SK-N-SH treated with all-trans-retinoic acid at 6 μM for 48 hours (cell line): Measurements from ENCODE around the gene SEPTIN5.

Experiments used
- ATAC-seq: fragments of 200-7000 bp; cut with Tn5 transposase; 3 replicates; pipeline ENCODE4 v1.9.1; 2020; ENCODE audit warnings: mild to moderate bottlenecking, moderate library complexity
- ARNTL ChIP-seq: fragments of 450-650 bp; formaldehyde crosslinking; IDR thresholded peaks from 2 replicates; pipeline ENCODE4 v1.5.0; 2020; ENCODE audit warnings: low read depth, mild to moderate bottlenecking, moderate library complexity, borderline replicate concordance
- BACH2 ChIP-seq: fragments of 250-450 bp; sonication (Bioruptor Pico); IDR thresholded peaks from 2 replicates; pipeline ENCODE4 v1.9.0; 2021; ENCODE audit warnings: mild to moderate bottlenecking, borderline replicate concordance
- CSDC2 ChIP-seq: fragments of 250-450 bp; sonication (Bioruptor Pico); IDR thresholded peaks from 2 replicates; pipeline ENCODE4 v1.5.0; 2020; ENCODE audit warnings: mild to moderate bottlenecking, moderate library complexity
- ESRRG ChIP-seq: fragments of 250-450 bp; sonication (Bioruptor Pico); IDR thresholded peaks from 2 replicates; pipeline ENCODE4 v1.6.1; 2021; ENCODE audit warnings: mild to moderate bottlenecking
- GLIS3 ChIP-seq: fragments of 250-450 bp; sonication (Bioruptor Pico); IDR thresholded peaks from 2 replicates; pipeline ENCODE4 v1.5.0; 2020; ENCODE audit warnings: mild to moderate bottlenecking, moderate library complexity
- ISL1 ChIP-seq: fragments of 250-450 bp; sonication (Bioruptor Pico); IDR thresholded peaks from 2 replicates; pipeline ENCODE4 v2.1.2; 2022; ENCODE audit warnings: mild to moderate bottlenecking, moderate library complexity
- OSR1 ChIP-seq: fragments of 250-450 bp; sonication (Bioruptor Pico); IDR thresholded peaks from 2 replicates; pipeline ENCODE4 v1.8.0; 2022; ENCODE audit warnings: moderate library complexity, mild to moderate bottlenecking, inconsistent platforms
- PATZ1 ChIP-seq: fragments of 250-450 bp; sonication (Bioruptor Pico); IDR thresholded peaks from 2 replicates; pipeline ENCODE4 v1.8.0; 2020; ENCODE audit warnings: mild to moderate bottlenecking, moderate library complexity, borderline replicate concordance
- PPARA ChIP-seq: fragments of 250-450 bp; sonication (Bioruptor Pico); IDR thresholded peaks from 2 replicates; pipeline ENCODE4 v1.5.0; 2020; ENCODE audit warnings: mild to moderate bottlenecking, borderline replicate concordance
- RARB ChIP-seq: fragments of 250-450 bp; sonication (Bioruptor Pico); IDR thresholded peaks from 2 replicates; pipeline ENCODE4 v1.8.0; 2021; ENCODE audit warnings: mild to moderate bottlenecking, moderate library complexity
- SNAI2 ChIP-seq: fragments of 250-450 bp; sonication (Bioruptor Pico); IDR thresholded peaks from 2 replicates; pipeline ENCODE4 v1.5.0; 2020; ENCODE audit warnings: mild to moderate bottlenecking, moderate library complexity
- TCF4 ChIP-seq: fragments of 250-450 bp; sonication (Bioruptor Pico); IDR thresholded peaks from 2 replicates; pipeline ENCODE4 v1.8.0; 2021; ENCODE audit warnings: mild to moderate bottlenecking, moderate library complexity, borderline replicate concordance
- TOX ChIP-seq: fragments of 250-450 bp; sonication (Bioruptor Pico); IDR thresholded peaks from 2 replicates; pipeline ENCODE4 v1.8.0; 2021; ENCODE audit warnings: mild to moderate bottlenecking, moderate library complexity, borderline replicate concordance
- ZC3H10 ChIP-seq: fragments of 250-450 bp; sonication (Bioruptor Pico); IDR thresholded peaks from 2 replicates; pipeline ENCODE4 v1.5.1; 2021; ENCODE audit warnings: mild to moderate bottlenecking, moderate library complexity
- ZFP3 ChIP-seq: fragments of 250-450 bp; sonication (Bioruptor Pico); IDR thresholded peaks from 2 replicates; pipeline ENCODE4 v1.5.0; 2020; ENCODE audit warnings: mild to moderate bottlenecking, moderate library complexity
- ZFP30 ChIP-seq: fragments of 450-650 bp; formaldehyde crosslinking; IDR thresholded peaks from 2 replicates; pipeline ENCODE4 v1.5.0; 2022; ENCODE audit warnings: mild to moderate bottlenecking, moderate library complexity
- ZNF565 ChIP-seq: fragments of 450-650 bp; formaldehyde crosslinking; conservative IDR thresholded peaks from 2 replicates; pipeline ENCODE4 v1.5.0; 2020; ENCODE audit warnings: low read depth, mild to moderate bottlenecking, moderate library complexity
- ZNF70 ChIP-seq: fragments of 450-650 bp; formaldehyde crosslinking; IDR thresholded peaks from 2 replicates; pipeline ENCODE4 v1.5.0; 2020; ENCODE audit warnings: mild to moderate bottlenecking, moderate library complexity
- ZNF8 ChIP-seq: fragments of 450-650 bp; formaldehyde crosslinking; IDR thresholded peaks from 2 replicates; pipeline ENCODE4 v1.5.0; 2020; ENCODE audit warnings: mild to moderate bottlenecking, moderate library complexity
- TF ChIP-seq, protein P1 (sequence below): fragments of 250-450 bp; sonication (Bioruptor Pico); IDR thresholded peaks from 2 replicates; pipeline ENCODE4 v1.5.1; 2020; ENCODE audit warnings: low read depth, mild to moderate bottlenecking, moderate library complexity
- TF ChIP-seq, protein P2 (sequence below): fragments of 250-450 bp; sonication (Bioruptor Pico); IDR thresholded peaks from 2 replicates; pipeline ENCODE4 v1.5.1; 2021; ENCODE audit warnings: mild to moderate bottlenecking, moderate library complexity
- TF ChIP-seq, protein P3 (sequence below): fragments of 250-450 bp; sonication (Bioruptor Pico); IDR thresholded peaks from 2 replicates; pipeline ENCODE4 v1.8.0; 2021; ENCODE audit warnings: low read depth, mild to moderate bottlenecking, moderate library complexity, borderline replicate concordance

The SEPTIN5 gene

GRCh38 chr22:19705181-19705934, 8.9 kb upstream of the SEPTIN5 start:
- TF ChIP-seq ARNTL (CRISPR knock-in tag) (no peak), ZNF70 (no peak), TOX (no peak), CSDC2 (CRISPR knock-in tag) (no peak), ZNF565 (CRISPR knock-in tag) (no peak), RARB (CRISPR knock-in tag) (no peak), ISL1 (no peak), ESRRG (CRISPR knock-in tag) (no peak)
- TF ChIP-seq, protein P1, sequence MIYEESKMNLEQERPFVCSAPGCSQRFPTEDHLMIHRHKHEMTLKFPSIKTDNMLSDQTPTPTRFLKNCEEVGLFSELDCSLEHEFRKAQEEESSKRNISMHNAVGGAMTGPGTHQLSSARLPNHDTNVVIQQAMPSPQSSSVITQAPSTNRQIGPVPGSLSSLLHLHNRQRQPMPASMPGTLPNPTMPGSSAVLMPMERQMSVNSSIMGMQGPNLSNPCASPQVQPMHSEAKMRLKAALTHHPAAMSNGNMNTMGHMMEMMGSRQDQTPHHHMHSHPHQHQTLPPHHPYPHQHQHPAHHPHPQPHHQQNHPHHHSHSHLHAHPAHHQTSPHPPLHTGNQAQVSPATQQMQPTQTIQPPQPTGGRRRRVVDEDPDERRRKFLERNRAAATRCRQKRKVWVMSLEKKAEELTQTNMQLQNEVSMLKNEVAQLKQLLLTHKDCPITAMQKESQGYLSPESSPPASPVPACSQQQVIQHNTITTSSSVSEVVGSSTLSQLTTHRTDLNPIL (CRISPR knock-in tag) = no peak
- no peak for ATAC-seq

- ATAC-seq = no peak; the same call in 2 of the 3 replicates
- no peak for TF ChIP-seq PPARA (CRISPR knock-in tag)
- TF ChIP-seq SNAI2 (CRISPR knock-in tag) = no peak
- TF ChIP-seq, protein P1 (CRISPR knock-in tag) = no peak
- TF ChIP-seq PATZ1 (CRISPR knock-in tag) = no peak
- TF ChIP-seq, protein P2, sequence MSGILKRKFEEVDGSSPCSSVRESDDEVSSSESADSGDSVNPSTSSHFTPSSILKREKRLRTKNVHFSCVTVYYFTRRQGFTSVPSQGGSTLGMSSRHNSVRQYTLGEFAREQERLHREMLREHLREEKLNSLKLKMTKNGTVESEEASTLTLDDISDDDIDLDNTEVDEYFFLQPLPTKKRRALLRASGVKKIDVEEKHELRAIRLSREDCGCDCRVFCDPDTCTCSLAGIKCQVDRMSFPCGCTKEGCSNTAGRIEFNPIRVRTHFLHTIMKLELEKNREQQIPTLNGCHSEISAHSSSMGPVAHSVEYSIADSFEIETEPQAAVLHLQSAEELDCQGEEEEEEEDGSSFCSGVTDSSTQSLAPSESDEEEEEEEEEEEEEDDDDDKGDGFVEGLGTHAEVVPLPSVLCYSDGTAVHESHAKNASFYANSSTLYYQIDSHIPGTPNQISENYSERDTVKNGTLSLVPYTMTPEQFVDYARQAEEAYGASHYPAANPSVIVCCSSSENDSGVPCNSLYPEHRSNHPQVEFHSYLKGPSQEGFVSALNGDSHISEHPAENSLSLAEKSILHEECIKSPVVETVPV (CRISPR knock-in tag) = no peak
- TF ChIP-seq ZFP3 = no peak
- no peak for TF ChIP-seq TCF4 (CRISPR knock-in tag)
- TF ChIP-seq BACH2 (CRISPR knock-in tag) = no peak
- TF ChIP-seq, protein P3, sequence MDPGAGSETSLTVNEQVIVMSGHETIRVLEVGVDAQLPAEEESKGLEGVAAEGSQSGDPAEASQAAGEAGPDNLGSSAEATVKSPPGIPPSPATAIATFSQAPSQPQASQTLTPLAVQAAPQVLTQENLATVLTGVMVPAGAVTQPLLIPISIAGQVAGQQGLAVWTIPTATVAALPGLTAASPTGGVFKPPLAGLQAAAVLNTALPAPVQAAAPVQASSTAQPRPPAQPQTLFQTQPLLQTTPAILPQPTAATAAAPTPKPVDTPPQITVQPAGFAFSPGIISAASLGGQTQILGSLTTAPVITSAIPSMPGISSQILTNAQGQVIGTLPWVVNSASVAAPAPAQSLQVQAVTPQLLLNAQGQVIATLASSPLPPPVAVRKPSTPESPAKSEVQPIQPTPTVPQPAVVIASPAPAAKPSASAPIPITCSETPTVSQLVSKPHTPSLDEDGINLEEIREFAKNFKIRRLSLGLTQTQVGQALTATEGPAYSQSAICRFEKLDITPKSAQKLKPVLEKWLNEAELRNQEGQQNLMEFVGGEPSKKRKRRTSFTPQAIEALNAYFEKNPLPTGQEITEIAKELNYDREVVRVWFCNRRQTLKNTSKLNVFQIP = no peak
- TF ChIP-seq ZNF70 = no peak
- no peak for TF ChIP-seq ZFP30 (CRISPR knock-in tag)
Measured at GRCh38 chr22:19706661-19707151, 7.6 kb upstream of the SEPTIN5 start.

DNA sequence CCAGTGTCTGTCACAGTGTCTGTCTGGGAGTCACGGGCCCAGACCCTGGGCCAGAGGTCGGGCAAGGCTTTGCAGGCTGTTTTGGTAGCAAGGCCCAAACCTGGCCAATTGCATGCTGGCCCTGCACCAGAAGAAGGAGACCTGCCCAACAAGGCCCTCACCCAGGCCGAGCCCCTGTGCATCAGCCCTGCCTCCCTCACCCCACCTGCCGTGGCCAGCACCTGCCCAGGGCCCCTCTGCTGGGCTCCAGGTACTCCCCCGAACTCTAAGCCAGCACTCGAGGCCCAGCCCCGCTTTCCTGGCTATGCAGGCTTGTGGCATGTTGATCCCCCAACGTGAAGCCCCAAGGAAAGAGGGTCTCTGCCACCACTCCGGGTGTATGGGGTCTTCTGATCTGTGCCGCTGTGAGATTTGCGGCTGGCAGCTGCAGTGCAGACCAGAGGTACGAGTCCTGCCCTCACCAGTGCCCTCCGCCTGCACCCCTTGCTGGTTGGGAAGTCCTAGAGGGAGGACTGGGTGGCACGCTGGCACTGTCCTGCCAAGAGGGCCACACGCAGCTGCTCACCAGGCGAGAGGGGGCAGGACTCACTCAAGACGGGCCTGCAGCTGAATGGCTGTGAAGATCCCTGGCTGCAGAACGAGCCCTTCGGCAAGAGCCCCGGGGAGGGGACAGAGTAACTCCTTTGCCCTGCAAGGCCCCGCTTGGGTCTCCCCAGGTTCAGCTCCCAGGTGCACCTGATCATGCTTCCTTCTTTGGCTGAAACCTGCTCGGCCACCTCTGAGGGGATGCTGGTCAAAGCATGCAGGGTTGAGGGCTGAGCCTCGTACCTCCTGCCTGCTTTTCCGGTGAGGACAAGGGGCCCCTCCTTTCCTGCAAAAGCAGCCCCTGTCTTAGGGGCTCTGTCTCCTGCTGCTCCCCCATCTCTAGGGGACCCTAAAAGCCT, 6.7 kb upstream of the SEPTIN5 start:
- ATAC-seq = no peak
- TF ChIP-seq GLIS3 (CRISPR knock-in tag) (no peak), ZFP30 (CRISPR knock-in tag) (no peak), OSR1 (CRISPR knock-in tag) (no peak), SNAI2 (CRISPR knock-in tag) (no peak), PATZ1 (CRISPR knock-in tag) (no peak), CSDC2 (CRISPR knock-in tag) (no peak), ZNF8 (CRISPR knock-in tag) (no peak), ESRRG (CRISPR knock-in tag) (no peak), TCF4 (CRISPR knock-in tag) (no peak), ISL1 (no peak), ZC3H10 (CRISPR knock-in tag) (no peak), BACH2 (CRISPR knock-in tag) (no peak), ZNF70 (no peak), TOX (no peak), ZFP3 (no peak)
- TF ChIP-seq, protein P1 (CRISPR knock-in tag) = no peak
- TF ChIP-seq, protein P3 = no peak
